Gastroesophageal sphincter (tissue), 3 donors: ENCODE data around the gene MYO18B.

ENCODE experiments used
- EP300 ChIP-seq: sonication (generic); formaldehyde crosslinking; IDR thresholded peaks from one replicate; pipeline ENCODE4 v1.6.1; 2017; ENCODE audit warnings: antibody characterized with exemption, mild to moderate bottlenecking
- POLR2A ChIP-seq, 2 donors: fragments of 450-650 bp; IDR thresholded peaks; one replicate each; pipeline ENCODE4 v1.6.1; 2017; ENCODE audit warnings: antibody characterized with exemption in 2 of 2, mild to moderate bottlenecking in 2 of 2, moderate library complexity in 1 of 2
- POLR2AphosphoS5 ChIP-seq: sonication (generic); formaldehyde crosslinking; IDR thresholded peaks from one replicate; pipeline ENCODE4 v1.6.1; 2017; ENCODE audit warnings: antibody characterized with exemption
- TF ChIP-seq, protein P1 (sequence below), 4 experiments: fragments of 200-600 bp in 2 of 4; fragments of 450-650 bp in 2 of 4; sonication (generic) in 1 of 4; IDR thresholded peaks; one replicate each; pipeline ENCODE4 v1.5.1; 2017 to 2019; ENCODE audit warnings: antibody characterized with exemption in 4 of 4, mild to moderate bottlenecking in 2 of 4, moderate library complexity in 2 of 4

DNA sequence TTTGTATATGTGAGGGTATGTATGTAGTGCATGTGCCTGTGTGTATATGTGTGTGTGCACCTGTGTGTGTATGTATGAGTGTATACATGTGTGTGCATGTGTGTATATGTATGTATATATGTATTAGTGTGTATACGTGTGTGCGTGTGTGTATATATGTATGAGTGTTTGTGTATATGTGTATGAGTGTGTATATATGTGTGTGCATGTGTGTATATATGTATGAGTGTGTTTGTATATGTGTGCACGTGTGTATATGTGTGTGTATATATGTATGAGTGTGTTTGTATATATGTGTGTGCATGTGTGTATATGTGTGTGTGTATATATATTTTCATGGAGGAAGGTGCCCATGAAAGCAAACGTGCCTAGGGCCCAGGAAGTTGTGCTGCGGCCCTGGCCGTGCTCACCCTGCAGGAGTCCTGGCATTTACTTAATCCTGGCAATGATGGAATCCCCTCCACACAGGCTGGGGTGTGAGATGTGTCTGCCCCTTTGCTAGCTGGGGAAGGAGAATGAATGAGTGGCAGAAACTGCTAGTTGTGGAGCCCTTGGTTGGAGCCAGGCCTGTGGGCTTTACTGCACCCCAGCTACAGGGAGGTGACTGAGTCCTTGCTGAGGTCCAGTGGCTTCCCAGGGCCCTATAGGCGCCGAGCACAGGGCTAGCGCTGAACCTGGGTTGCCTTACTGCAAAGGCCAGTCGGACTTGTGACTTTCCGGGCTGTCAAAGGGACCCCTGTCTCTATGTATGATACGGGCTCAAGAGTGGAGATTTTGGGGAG, 97.2 kb downstream of the MYO18B start:
- TF ChIP-seq POLR2AphosphoS5 (no peak), POLR2A (IDR thresholded peaks at IDR 0.05) (no peak), EP300 (no peak)
- TF ChIP-seq, protein P1, sequence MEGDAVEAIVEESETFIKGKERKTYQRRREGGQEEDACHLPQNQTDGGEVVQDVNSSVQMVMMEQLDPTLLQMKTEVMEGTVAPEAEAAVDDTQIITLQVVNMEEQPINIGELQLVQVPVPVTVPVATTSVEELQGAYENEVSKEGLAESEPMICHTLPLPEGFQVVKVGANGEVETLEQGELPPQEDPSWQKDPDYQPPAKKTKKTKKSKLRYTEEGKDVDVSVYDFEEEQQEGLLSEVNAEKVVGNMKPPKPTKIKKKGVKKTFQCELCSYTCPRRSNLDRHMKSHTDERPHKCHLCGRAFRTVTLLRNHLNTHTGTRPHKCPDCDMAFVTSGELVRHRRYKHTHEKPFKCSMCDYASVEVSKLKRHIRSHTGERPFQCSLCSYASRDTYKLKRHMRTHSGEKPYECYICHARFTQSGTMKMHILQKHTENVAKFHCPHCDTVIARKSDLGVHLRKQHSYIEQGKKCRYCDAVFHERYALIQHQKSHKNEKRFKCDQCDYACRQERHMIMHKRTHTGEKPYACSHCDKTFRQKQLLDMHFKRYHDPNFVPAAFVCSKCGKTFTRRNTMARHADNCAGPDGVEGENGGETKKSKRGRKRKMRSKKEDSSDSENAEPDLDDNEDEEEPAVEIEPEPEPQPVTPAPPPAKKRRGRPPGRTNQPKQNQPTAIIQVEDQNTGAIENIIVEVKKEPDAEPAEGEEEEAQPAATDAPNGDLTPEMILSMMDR (IDR thresholded peaks at IDR 0.05) = no peak
